ENCODE data around the gene GRID2. TPM values are rescaled to one million over a fixed set of nuclear protein-coding genes. Genes with fewer than 3 reads are reported as not detected.

The GRID2 gene
- total and polyA plus RNA-seq, 7 experiments from 2014 or later, result not detected

- Histone ChIP-seq H3K36me3 (ENCODE audit: control insufficient read depth in 2 of 3, insufficient read depth in 3 of 3, low read length in 3 of 3) (no peaks in the 10 kb centered on the region), H3K9me3 (ENCODE audit: control insufficient read depth in 2 of 3, low read length in 3 of 3) (no peaks in the 10 kb centered on the region), H3K27ac (ENCODE audit: low read depth, low read length) (no peak overlapping the region), H3K4me1 (ENCODE audit: control insufficient read depth in 2 of 2, insufficient read depth in 2 of 2, low read length in 2 of 2) (no peaks in the 10 kb centered on the region), H3K4me3 (ENCODE audit: low read length) (no peak overlapping the region), H3K27me3 (ENCODE audit: control insufficient read depth in 2 of 2, insufficient read depth in 2 of 2, low read length in 2 of 2) (no peaks in the 10 kb centered on the region)
- ATAC-seq, result no peak
- Mint-ChIP-seq H3K4me1 (no peaks in the 10 kb centered on the region), H3K27ac (no peak overlapping the region), H3K9me3 (peaks cover 0 to 10% (median 4%) of the 10 kb centered on the region in 11 donors), H3K36me3 (no peaks in the 10 kb centered on the region), H3K27me3 (no peaks in the 10 kb centered on the region), H3K4me3 (no peak overlapping the region)
- ChIA-PET CTCF (no interaction called here), POLR2A (no interaction called here)
- DNase-seq, result no peak
- intact Hi-C loops (cut with micrococcal nuclease), result no loop called here
Measured at GRCh38 chr4:92262371-92262770, 41.4 kb upstream of the GRID2 start.

- H3K9me3 Mint-ChIP-seq, result peaks cover 0 to 8% (median 1%) of the 10 kb centered on the region in 11 donors
- H3K36me3 Mint-ChIP-seq, result no peaks in the 10 kb centered on the region
- H3K4me1 Mint-ChIP-seq, result no peaks in the 10 kb centered on the region
- no peaks in the 10 kb centered on the region for H3K9me3 ChIP-seq (ENCODE audit: control insufficient read depth in 2 of 3, low read length in 3 of 3)
- POLR2A ChIA-PET, result no interaction called here
- ATAC-seq (no peak), DNase-seq (no peak)
- no peak overlapping the region for H3K27ac ChIP-seq (ENCODE audit: low read depth, low read length)
- CTCF ChIA-PET, result no interaction called here
- no peaks in the 10 kb centered on the region for H3K27me3 Mint-ChIP-seq
- H3K4me3 Mint-ChIP-seq, result no peak overlapping the region
- intact Hi-C loops (cut with micrococcal nuclease), result no loop called here
- no peaks in the 10 kb centered on the region for H3K27me3 ChIP-seq (ENCODE audit: control insufficient read depth in 2 of 2, insufficient read depth in 2 of 2, low read length in 2 of 2)
- no peaks in the 10 kb centered on the region for H3K4me1 ChIP-seq (ENCODE audit: control insufficient read depth in 2 of 2, insufficient read depth in 2 of 2, low read length in 2 of 2)
- H3K36me3 ChIP-seq (ENCODE audit: control insufficient read depth in 2 of 3, insufficient read depth in 3 of 3, low read length in 3 of 3), result no peaks in the 10 kb centered on the region
- H3K27ac Mint-ChIP-seq, result no peak overlapping the region
- H3K4me3 ChIP-seq (ENCODE audit: low read length), result no peak overlapping the region
Measured at GRCh38 chr4:92263010-92263409, 40.8 kb upstream of the GRID2 start.

DNA sequence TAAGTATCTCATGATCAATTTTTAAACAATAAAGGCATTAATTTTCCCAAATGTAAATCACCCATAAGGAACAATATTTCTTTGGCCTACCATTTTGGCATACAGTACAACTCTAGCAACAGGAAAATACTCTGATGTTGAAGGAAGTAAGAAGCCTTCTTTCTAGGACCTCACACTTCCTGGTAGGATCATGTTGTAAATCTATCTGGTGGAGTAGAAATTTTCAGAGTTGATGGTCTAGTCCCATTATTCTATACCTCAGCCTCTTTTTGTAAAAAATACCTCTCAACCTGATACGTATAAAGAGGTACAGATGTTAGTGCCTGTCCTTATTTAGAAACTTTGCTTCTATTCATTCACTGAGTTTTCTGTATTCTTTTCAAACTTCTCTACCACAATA lies 40.2 kb upstream of the GRID2 start:
- Histone ChIP-seq H3K4me1 (ENCODE audit: control insufficient read depth in 2 of 2, insufficient read depth in 2 of 2, low read length in 2 of 2) (no peaks in the 10 kb centered on the region), H3K9me3 (ENCODE audit: control insufficient read depth in 2 of 3, low read length in 3 of 3) (no peaks in the 10 kb centered on the region), H3K27ac (ENCODE audit: low read depth, low read length) (no peak overlapping the region), H3K27me3 (ENCODE audit: control insufficient read depth in 2 of 2, insufficient read depth in 2 of 2, low read length in 2 of 2) (no peaks in the 10 kb centered on the region), H3K4me3 (ENCODE audit: low read length) (no peak overlapping the region), H3K36me3 (ENCODE audit: control insufficient read depth in 2 of 3, insufficient read depth in 3 of 3, low read length in 3 of 3) (no peaks in the 10 kb centered on the region)
- no peak for DNase-seq
- intact Hi-C loops (cut with micrococcal nuclease), result no loop called here
- no peak overlapping the region for H3K27ac Mint-ChIP-seq
- ATAC-seq, result no peak
- ChIA-PET CTCF (no interaction called here), POLR2A (no interaction called here)
- no peaks in the 10 kb centered on the region for H3K36me3 Mint-ChIP-seq
- H3K9me3 Mint-ChIP-seq, result peaks cover 0 to 7% (median 0%) of the 10 kb centered on the region in 11 donors
- no peak overlapping the region for H3K4me3 Mint-ChIP-seq
- no peaks in the 10 kb centered on the region for H3K4me1 Mint-ChIP-seq
- no peaks in the 10 kb centered on the region for H3K27me3 Mint-ChIP-seq

GRCh38 chr4:92264163-92264562 lies 39.6 kb upstream of the GRID2 start:
- no peaks in the 10 kb centered on the region for H3K36me3 Mint-ChIP-seq
- H3K4me1 Mint-ChIP-seq, result no peaks in the 10 kb centered on the region
- no peaks in the 10 kb centered on the region for H3K27me3 Mint-ChIP-seq
- peaks cover 0 to 7% (median 0%) of the 10 kb centered on the region in 11 donors for H3K9me3 Mint-ChIP-seq
- DNase-seq (no peak), ATAC-seq (no peak)
- intact Hi-C loops (cut with micrococcal nuclease), result no loop called here
- Histone ChIP-seq H3K27ac (ENCODE audit: low read depth, low read length) (no peak overlapping the region), H3K27me3 (ENCODE audit: control insufficient read depth in 2 of 2, insufficient read depth in 2 of 2, low read length in 2 of 2) (no peaks in the 10 kb centered on the region), H3K4me1 (ENCODE audit: control insufficient read depth in 2 of 2, insufficient read depth in 2 of 2, low read length in 2 of 2) (no peaks in the 10 kb centered on the region), H3K9me3 (ENCODE audit: control insufficient read depth in 2 of 3, low read length in 3 of 3) (no peaks in the 10 kb centered on the region), H3K36me3 (ENCODE audit: control insufficient read depth in 2 of 3, insufficient read depth in 3 of 3, low read length in 3 of 3) (no peaks in the 10 kb centered on the region), H3K4me3 (ENCODE audit: low read length) (no peak overlapping the region)
- ChIA-PET CTCF (no interaction called here), POLR2A (no interaction called here)
- H3K4me3 Mint-ChIP-seq, result no peak overlapping the region
- no peak overlapping the region for H3K27ac Mint-ChIP-seq

DNA sequence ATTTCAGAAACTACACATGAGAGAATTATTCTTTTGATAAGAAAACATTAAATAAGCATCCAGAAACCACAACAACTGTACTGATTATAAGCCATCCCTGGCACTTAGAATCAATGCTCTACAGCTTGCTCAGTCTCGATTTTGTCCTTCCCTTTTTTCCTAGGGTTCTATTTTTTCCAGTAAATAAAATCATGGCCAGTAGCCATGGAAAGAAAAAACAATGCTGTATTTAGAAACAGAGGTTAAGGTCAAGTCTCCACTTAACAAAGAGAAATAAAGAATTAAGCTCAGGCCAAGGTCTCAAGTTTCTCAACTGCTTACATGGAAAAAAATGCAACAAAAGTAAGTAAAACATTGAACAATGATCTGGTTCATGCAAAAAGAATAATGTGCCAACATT lies 38.7 kb upstream of the GRID2 start:
- ChIA-PET POLR2A (no interaction called here), CTCF (no interaction called here)
- intact Hi-C loops (cut with micrococcal nuclease), result no loop called here
- no peak overlapping the region for H3K27ac Mint-ChIP-seq
- H3K4me3 Mint-ChIP-seq, result no peak overlapping the region
- H3K9me3 Mint-ChIP-seq, result peaks cover 0 to 3% (median 0%) of the 10 kb centered on the region in 11 donors
- H3K27me3 Mint-ChIP-seq, result no peaks in the 10 kb centered on the region
- H3K4me1 Mint-ChIP-seq, result no peaks in the 10 kb centered on the region
- no peak for DNase-seq
- Histone ChIP-seq H3K4me3 (ENCODE audit: low read length) (no peak overlapping the region), H3K36me3 (ENCODE audit: control insufficient read depth in 2 of 3, insufficient read depth in 3 of 3, low read length in 3 of 3) (no peaks in the 10 kb centered on the region), H3K27ac (ENCODE audit: low read depth, low read length) (no peak overlapping the region), H3K4me1 (ENCODE audit: control insufficient read depth in 2 of 2, insufficient read depth in 2 of 2, low read length in 2 of 2) (no peaks in the 10 kb centered on the region), H3K27me3 (ENCODE audit: control insufficient read depth in 2 of 2, insufficient read depth in 2 of 2, low read length in 2 of 2) (no peaks in the 10 kb centered on the region), H3K9me3 (ENCODE audit: control insufficient read depth in 2 of 3, low read length in 3 of 3) (no peaks in the 10 kb centered on the region)
- H3K36me3 Mint-ChIP-seq, result no peaks in the 10 kb centered on the region
- no peak for ATAC-seq

- Histone ChIP-seq H3K27ac (ENCODE audit: low read depth, low read length) (no peak overlapping the region), H3K4me3 (ENCODE audit: low read length) (no peak overlapping the region), H3K36me3 (ENCODE audit: control insufficient read depth in 2 of 3, insufficient read depth in 3 of 3, low read length in 3 of 3) (no peaks in the 10 kb centered on the region), H3K9me3 (ENCODE audit: control insufficient read depth in 2 of 3, low read length in 3 of 3) (no peaks in the 10 kb centered on the region), H3K27me3 (ENCODE audit: control insufficient read depth in 2 of 2, insufficient read depth in 2 of 2, low read length in 2 of 2) (no peaks in the 10 kb centered on the region), H3K4me1 (ENCODE audit: control insufficient read depth in 2 of 2, insufficient read depth in 2 of 2, low read length in 2 of 2) (no peaks in the 10 kb centered on the region)
- no peaks in the 10 kb centered on the region for H3K36me3 Mint-ChIP-seq
- ChIA-PET CTCF (no interaction called here), POLR2A (no interaction called here)
- ATAC-seq (no peak), DNase-seq (no peak)
- H3K4me1 Mint-ChIP-seq, result no peaks in the 10 kb centered on the region
- peaks cover 0 to 6% (median 0%) of the 10 kb centered on the region in 11 donors for H3K9me3 Mint-ChIP-seq
- H3K27ac Mint-ChIP-seq, result no peak overlapping the region
- intact Hi-C loops (cut with micrococcal nuclease), result no loop called here
- no peaks in the 10 kb centered on the region for H3K27me3 Mint-ChIP-seq
- H3K4me3 Mint-ChIP-seq, result no peak overlapping the region
Measured at GRCh38 chr4:92265798-92266197, 38.0 kb upstream of the GRID2 start.

GRCh38 chr4:92266521-92266920 lies 37.2 kb upstream of the GRID2 start:
- POLR2A ChIA-PET, result no interaction called here
- DNase-seq, result no peak

More at GRCh38 chr4:92266521-92266920, 37.2 kb upstream of the GRID2 start:
- no peaks in the 10 kb centered on the region for H3K27me3 ChIP-seq (ENCODE audit: control insufficient read depth in 2 of 2, insufficient read depth in 2 of 2, low read length in 2 of 2)
- H3K36me3 Mint-ChIP-seq, result no peaks in the 10 kb centered on the region
- H3K27me3 Mint-ChIP-seq, result no peaks in the 10 kb centered on the region
- H3K4me3 Mint-ChIP-seq, result no peak overlapping the region
- no peak overlapping the region for H3K4me3 ChIP-seq (ENCODE audit: low read length)
- peaks cover 0 to 11% (median 0%) of the 10 kb centered on the region in 11 donors for H3K9me3 Mint-ChIP-seq
- no peaks in the 10 kb centered on the region for H3K36me3 ChIP-seq (ENCODE audit: control insufficient read depth in 2 of 3, insufficient read depth in 3 of 3, low read length in 3 of 3)
- ATAC-seq, result no peak
- CTCF ChIA-PET, result no interaction called here
- H3K9me3 ChIP-seq (ENCODE audit: control insufficient read depth in 2 of 3, low read length in 3 of 3), result no peaks in the 10 kb centered on the region
- no peak overlapping the region for H3K27ac Mint-ChIP-seq
- no peak overlapping the region for H3K27ac ChIP-seq (ENCODE audit: low read depth, low read length)
- H3K4me1 ChIP-seq (ENCODE audit: control insufficient read depth in 2 of 2, insufficient read depth in 2 of 2, low read length in 2 of 2), result no peaks in the 10 kb centered on the region
- intact Hi-C loops (cut with micrococcal nuclease), result no loop called here
- no peaks in the 10 kb centered on the region for H3K4me1 Mint-ChIP-seq
